Fibroblast of lung (primary cell): ENCODE measurements around the gene MBOAT2.

Experiments
- CTCF ChIP-seq, 2 donors: IDR thresholded peaks in 1 of 2; conservative IDR thresholded peaks in 1 of 2; 1 replicate in 1 of 2; 2 replicates in 1 of 2; pipeline ENCODE4 v1.5.1; 2011 to 2012; ENCODE audit warnings: low read length in 2 of 2, control low read depth in 1 of 2, inconsistent platforms in 1 of 2, low read depth in 1 of 2, mild to moderate bottlenecking in 1 of 2
- EZH2 ChIP-seq: IDR thresholded peaks from 2 replicates; pipeline ENCODE4 v1.5.1; 2012; ENCODE audit warnings: low read length, control low read depth, mild to moderate bottlenecking; ENCODE audit errors: missing control alignments

GRCh38 chr2:8885449-8886201, 117.9 kb downstream of the MBOAT2 start:
- TF ChIP-seq CTCF (conservative IDR thresholded peaks at IDR 0.05 in 1 of 2, IDR thresholded peaks at IDR 0.05 in 1 of 2; ENCODE audit: low read depth in 1 of 2, low read length in 2 of 2) (no peak), EZH2 (no peak)
